GM18909 (cell line): Measurements from ENCODE around the gene SLC6A17.

Experiments used
- ATAC-seq: cut with Tn5 transposase; IDR thresholded peaks from one replicate; pipeline ENCODE4 v1.9.1; 2021; ENCODE audit warnings: mild to moderate bottlenecking; ENCODE audit not compliant: unreplicated experiment, poor library complexity

SLC6A17 gene

DNA sequence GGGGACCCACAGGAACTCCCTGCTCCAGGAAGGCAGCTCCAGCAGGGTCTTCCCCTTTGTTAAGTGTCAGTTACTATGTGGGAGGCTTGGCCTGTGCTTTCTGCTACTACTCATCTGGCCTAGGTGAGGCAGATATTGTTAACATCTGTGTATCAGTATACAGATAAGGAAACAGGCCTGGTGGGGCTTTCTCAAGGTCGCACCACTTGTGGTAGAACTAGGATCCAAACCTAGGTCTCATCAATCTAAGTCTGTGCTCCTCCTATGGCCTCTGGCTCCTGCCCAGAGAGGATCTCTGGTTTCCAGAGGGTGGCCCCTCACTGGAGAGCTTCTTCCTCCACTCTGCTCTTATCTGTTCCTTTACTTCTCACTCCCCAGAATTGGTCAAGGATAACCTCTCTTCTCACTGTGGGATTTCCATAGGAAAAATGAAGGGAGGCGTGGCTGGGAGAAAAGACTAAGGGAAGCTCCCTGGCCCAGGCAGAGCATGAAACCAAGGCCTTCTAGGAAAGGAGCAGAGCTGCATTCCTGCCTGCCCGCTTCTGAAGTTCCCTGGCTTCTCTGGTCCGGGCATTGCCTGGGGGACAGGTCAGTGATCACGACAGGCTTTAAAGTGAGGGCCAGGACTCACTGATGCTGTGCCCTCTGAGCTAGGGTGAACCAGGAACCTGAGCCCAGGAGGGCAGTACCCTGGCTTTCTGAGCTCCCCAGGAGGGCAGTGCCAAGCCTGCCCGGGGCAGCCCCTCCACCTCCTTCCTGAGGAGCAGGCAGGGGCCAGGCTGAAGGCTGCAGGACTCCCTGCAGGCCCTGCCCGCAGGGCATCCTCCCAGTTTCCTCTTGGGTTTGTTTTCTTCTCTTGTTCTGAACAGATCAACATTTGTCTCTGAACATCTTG is 65.6 kb downstream of the SLC6A17 start:
- no peak for ATAC-seq

DNA sequence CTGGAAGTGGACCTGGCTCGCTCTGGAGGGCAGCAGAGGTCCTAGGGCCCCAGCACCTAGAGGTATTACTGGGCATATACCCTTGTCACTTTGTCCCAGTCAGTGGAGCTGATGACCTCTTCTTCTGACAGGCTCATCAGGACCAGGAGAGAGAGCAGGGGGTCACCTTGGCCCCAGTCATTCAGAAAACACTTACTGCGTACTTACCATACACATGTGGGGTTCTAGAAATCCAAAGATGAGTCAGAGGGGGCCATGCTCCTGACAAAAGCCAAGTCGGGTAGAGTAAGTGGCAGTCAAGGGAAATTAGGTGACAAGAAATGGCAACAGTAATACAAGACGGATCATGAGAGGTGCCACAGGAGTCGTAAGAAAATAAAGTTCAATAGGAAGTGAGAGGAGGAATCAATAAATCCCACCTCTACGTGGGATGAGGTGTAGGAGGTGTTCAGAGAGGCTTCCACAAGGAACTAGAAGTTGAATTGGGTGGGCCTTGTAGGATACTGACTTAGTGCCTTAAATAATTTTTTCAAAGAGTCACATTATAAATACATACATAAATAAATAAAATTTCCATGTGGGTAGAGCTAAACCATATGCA is 66.7 kb downstream of the SLC6A17 start:
- no peak for ATAC-seq

DNA sequence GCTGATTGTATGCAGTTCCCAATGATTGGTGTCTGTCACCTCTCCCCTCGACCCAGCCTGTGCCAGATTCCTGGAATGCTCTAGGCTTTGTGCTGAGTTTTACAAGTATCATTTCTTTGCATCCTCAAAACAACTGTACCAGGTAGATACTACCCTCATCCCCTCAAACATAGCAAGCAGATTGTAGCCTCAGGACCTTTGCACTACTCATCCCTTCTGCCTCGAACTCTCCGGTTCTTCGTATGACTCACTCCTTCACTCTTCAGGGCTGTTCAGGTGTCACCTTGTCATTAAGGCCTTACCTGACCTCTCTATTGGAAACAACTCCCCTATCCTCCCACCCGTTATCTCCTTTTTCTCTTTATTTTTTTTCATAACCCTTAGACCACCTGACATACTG is 67.8 kb downstream of the SLC6A17 start:
- ATAC-seq, result no peak

DNA sequence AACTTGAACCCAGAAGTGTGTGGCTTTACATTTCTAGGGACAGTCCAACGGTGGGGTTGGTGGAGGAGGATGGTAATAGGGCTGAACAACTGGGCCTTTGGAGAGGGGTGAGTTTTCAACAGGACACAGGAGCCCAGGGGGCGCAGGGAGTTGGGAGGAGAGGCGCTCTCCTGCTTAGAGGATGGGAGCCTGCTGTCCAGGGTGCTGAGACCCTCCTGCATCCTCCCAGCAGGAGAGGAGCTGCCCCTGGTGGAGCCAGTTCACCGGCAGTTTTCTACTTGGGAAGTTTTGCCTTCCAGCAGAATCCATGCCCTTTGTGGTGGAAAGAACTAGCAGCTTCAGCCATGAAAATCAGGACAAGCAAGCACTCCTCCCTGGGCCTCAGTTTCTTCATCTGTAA is 68.4 kb downstream of the SLC6A17 start:
- ATAC-seq, result no peak

DNA sequence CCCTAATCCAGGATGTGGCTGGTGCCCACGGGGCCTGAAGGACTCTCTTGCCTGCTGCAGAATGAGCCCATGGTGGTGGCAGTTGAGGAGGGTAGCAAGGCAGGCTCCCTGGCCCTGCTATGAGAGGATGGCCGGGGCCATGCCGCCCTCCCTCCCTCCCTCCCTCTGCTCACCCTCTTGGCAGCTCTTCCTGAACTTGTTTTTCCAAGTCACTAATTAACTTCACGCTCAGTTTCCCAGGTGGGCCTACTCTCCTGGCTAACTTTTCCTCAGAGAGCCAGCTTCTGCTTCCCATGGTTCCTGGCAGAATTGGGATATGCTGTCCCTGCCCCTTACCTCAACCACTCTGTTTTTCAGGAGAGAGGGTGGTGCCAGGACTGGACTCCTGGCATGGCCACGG is 70.0 kb downstream of the SLC6A17 start:
- ATAC-seq, result no peak

DNA sequence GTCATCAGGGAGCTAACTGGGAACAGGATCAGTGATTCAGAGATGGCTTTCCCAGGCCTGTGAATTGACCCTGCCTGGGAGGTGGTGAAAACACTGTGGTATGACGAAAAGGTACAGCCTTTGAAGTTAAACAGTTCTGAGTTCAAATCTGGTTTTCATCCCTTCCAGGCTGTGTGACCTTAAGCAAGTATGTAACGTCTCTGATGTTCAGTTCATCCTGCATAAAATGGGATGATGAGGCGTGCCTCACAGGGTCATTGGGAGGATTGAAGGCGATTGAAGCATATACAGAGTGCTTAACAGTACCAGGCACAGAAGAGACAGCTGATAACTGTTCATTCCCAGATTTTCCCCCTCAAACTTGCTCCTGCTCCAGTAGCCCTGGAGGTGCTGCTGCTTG is 70.8 kb downstream of the SLC6A17 start:
- ATAC-seq, result no peak

DNA sequence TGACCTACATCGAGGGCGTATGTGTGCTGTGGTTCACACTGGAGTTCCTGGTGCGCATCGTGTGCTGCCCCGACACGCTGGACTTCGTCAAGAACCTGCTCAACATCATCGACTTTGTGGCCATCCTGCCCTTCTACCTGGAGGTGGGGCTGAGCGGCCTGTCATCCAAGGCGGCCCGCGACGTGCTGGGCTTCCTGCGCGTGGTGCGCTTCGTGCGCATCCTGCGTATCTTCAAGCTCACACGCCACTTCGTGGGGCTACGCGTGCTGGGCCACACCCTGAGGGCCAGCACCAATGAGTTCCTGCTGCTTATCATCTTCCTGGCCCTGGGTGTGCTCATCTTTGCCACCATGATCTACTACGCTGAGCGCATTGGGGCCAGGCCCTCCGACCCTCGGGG is 72.8 kb downstream of the SLC6A17 start:
- ATAC-seq, result no peak

DNA sequence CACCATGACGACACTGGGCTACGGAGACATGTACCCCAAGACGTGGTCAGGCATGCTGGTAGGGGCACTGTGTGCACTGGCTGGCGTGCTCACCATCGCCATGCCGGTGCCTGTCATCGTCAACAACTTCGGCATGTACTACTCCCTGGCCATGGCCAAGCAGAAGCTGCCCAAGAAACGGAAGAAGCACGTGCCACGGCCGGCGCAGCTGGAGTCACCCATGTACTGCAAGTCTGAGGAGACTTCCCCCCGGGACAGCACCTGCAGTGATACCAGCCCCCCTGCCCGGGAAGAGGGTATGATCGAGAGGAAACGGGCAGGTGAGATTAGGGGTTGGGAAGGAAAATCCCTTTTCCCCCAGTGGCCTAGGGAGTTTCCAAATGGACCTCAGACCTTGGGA is 73.3 kb downstream of the SLC6A17 start:
- ATAC-seq, result no peak

DNA sequence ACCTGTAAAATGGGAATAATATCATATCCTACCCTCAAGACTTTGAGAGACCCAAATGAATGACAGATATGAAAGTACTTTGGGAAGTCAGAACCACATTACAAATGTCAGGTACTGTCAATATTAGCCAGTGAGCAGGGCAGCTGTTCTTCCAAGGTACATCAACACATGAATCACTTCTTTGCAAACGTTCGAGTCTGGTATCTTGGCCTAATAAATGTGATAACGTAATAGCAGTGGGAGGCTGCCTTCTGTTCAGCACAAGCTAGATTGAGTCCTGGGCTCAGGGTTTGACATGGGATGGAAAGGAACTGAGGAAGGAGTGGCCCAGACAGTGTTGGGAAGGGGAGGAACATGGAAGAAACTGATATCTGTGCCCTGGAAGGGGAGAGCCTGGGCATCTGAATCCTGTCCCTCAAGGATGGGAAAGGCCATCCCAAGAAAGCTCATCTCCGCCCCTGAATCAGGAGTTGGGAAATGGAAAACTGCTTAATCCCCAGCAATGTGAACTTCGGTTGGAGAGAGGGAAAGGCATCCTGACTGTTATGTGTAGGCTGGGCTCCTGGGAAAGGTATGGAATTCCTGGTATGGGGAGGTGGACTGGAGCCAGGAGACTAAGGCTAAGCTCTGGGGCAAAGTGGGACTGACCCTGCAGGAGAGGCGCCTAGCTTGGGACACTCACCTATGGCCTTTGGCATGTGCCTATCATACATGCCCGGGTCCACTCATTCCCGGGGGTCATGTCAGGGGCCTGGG is 74.1 kb downstream of the SLC6A17 start:
- ATAC-seq, result no peak

DNA sequence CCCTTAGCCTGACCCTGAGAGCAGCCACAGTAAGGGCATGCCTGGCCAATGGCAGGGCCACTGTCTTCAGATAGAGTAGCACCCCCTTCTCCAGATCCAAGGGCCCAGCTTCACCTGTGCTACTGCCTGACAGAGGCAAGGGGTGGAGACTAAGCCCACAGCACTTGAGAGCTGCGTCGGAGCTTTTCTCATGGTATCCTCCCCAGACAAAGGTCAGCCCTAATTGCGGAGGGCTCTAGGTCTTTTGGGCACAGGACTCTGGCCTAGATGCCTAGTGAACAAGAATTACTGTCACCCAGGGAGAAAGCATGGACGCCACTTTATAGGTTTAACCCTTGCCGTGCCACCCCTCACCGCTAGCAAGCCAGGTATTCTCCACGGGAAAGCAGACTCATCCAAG is 74.9 kb downstream of the SLC6A17 start:
- ATAC-seq, result no peak

DNA sequence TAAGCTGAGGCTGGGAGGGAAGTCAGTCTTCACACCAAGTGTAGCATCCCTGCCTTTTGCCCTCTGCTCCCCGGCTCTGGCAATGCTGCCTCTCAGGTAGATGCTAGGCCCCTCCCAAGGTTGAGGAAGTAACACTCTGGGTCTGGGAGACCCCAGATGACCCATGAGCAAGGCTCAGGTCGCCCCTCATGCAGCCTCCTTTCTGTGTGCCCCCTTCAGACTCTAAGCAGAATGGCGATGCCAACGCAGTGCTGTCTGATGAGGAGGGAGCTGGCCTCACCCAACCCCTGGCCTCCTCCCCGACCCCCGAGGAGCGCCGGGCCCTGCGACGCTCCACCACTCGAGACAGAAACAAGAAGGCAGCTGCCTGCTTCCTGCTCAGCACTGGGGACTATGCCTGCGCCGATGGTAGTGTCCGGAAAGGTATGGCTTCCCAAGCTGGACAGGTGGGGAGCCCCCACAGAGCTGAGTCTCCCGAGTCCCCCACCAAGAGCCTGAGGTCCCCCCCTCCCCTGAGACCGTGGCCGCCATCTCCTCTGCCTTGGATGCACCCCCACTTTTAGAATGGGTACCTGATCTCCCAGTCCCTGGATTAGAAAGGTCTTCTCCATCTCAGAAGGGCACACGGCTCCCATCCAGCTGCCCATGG is 75.6 kb downstream of the SLC6A17 start:
- no peak for ATAC-seq

DNA sequence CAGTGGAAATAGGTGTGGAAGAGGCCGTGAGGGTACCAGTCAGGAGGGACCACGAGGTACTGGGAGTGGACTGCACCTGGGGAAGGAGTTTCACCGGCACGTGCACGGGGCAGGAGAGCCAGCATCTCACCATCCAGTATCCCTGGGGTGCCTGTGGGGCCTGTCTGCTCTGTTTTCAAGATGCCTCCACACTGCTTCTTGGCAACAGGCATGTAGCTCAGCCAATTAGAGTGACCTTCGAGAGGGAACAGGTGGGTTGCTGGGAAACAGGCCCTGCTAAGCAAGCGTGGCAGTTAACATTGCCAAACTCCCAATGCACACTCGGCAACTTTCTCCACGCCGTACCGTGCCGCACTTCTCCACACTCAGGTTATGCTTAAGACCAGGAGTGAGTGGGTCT is 77.5 kb downstream of the SLC6A17 start:
- ATAC-seq, result no peak

DNA sequence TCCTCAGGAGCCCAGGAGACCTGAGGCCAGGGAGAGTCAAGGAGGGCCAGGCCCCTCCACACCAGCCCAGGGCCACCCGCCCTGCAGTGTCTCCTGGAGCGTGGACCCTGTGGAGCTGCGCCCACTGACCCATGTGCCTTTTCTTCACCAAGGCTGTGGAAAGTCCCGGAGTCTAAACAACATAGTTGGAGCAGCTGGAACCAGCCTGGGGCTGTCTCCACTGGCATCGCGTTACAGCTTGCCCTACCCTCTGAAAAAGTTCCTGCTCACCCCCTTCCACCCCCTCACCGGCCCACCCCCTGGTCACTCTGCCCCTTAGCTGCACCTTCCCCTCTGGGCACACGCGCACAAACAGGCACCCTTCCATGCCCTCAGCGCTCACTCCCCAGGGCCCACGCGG is 78.1 kb downstream of the SLC6A17 start:
- ATAC-seq, result no peak

DNA sequence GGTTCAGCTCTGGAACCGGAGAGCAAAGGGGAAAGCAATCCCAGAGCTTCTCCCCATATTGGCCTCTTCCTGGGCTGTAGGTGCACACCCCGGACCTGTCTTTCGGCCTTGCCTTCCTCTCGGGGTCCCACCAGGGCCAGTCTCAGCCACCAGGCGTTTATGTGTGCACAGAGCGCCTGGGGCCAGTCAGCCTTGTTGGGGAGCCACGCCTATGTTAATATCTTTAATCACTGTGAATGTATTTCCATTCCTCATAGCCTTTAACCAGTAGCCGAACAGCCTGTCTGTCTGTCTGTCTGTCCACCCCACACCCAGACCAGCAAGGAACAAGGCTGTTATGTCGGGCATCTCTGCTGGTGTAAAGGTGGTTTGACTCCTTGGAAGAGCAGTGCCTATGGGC is 78.6 kb downstream of the SLC6A17 start:
- no peak for ATAC-seq

DNA sequence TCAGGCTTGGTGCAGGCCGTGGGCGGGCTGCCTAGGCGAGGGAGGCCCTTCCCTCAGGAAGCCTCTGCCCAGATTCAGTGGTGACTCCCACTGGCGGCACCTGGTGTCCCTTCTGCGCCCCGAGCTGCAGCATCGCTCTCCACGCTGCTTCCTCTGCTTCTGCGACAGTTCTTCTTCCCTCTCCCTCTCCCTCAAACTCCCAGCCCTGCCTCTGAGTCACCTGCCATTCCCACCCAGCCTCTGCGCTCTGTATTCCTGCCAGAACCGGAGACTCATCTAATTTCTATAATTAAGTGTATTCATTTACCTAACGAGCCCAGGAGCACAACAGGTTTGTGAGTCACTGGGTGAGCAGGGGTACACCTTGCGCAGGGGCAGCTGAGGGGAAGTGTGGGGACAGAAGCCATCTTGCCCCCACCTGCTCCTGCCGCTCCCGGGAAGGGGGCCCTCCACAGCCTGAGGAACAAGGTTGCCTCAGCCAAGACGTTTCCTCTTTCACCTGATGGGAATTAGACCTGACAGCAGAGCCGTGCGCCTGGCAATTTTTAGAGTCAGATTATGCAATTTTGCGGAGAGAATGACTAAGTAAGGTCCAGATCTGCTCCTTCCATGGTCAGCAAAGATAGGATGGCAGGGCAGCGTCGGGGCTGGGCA is 79.2 kb downstream of the SLC6A17 start:
- no peak for ATAC-seq

DNA sequence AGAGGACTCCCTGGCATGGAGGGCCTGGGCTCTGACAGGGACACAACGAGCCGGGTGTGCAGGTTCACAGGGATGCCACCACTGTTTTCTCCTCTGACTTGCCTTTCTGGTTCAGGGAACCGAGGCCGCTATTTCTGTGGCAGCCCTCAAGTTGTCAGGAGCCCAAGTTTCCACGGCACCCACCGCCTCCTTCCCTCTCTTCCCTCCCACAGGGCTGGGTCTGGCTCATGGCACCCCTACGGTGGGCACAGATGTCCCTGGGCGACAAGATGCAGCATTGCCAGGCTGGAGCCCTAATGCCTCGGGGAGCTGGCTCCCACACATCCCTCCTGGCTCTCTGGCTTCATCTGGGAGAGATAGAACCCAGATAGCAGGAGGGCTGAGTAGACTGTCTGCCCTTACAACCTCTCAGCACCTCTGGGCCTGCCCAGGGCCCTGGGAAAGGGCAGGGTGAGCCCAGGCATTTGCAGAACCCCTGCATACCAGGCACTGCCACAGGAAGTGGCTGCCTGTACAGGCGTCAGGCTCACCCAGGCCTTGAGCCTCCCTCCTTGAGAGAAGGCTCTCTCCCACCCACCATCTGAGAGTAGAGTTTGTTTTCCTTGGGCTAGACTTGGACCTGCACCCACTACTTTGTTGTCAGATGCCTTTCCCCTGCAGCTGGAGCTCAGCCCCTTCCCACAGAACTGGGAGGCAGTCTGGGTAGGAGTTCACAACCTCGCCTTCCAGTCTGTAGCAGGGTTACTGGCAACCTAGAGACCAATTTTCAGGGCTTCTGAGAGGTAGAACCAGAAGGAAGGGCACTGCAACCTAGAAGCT is 80.3 kb downstream of the SLC6A17 start:
- ATAC-seq, result no peak

DNA sequence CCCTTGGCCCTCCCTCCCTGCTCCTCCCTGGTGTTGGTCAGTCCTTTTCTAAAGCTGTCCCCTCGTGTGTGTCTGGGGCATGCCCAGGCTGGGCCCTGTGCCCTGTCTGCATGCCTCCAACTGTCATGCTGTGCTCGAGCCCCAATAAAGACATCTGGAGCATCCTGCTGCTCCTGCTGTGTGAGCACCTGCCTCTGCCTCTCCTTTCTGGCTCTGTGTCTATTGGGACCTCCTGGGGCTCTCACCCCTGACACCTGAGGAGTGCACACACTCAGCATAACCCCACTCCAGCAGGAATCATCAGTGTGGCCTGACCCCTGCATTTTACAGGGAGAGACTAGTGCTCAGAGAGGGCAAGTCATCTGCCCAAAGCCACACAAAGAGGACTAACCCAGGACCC is 83.6 kb downstream of the SLC6A17 start:
- no peak for ATAC-seq

DNA sequence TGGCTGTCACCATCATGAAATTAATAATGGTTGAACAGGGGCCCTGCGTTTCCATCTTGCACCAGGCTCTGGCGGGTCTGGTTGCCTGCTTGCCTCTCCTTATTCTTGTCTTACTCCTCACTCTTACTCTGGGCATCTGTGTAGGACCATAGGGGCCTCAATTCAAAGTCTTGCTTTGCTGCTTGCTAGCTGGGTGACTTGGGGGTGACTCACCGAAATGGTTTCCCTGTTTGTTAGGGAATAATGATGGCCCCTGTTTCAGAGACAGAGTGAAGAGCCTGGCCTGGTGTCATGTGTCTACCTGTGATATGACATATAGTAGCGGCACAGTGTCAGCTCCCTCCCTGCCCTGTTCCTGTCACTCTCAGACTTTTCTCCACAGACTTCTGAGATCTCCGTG is 84.4 kb downstream of the SLC6A17 start:
- no peak for ATAC-seq

DNA sequence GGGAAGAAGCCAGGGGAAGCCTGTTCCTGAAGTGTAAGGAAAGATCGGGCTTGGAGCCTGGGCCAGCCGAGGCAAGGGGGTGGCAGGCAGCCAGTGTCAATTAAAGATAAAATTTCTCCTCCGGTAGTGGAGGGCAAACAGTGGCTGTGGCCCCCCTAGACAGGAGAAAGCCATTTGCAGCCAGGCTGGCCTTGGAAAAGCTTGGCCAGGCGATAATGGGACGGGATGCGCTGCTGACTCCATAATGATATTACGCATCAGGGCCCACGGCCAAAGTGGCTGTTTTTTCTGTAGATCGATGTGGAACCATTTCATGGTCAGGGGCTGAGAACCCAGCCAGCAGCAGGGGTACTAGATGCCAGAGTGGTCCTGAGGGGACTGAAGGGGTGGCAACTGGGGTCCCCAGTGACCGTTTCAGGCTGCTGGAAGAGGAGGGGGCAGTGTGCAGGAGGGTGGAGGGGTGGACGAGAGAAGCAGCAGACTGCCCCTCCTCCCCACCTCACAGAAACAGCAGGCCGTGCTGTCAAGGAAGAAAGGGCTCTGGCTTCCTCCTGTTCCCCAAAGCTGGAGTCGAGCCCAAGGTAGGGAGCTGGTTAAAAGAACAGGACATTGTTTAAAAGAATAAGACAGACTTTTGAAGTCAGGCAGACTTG is 85.0 kb downstream of the SLC6A17 start:
- no peak for ATAC-seq
